Naive B cell (primary cell): Measurements from ENCODE around the gene IDI2. TPM values are rescaled to one million over a fixed set of nuclear protein-coding genes. Genes with fewer than 3 reads are reported as not detected.
"Not testable (repeated sequence)": the region's sequence is repeated elsewhere in the genome, so short reads cannot be mapped to it uniquely, and the experiment has no call there.

Experiments used
- ATAC-seq, 2 donors: fragments of 150-1000 bp; cut with Tn5 transposase; 2 replicates each; pipeline ENCODE4 v1.10.0; 2021; ENCODE audit warnings: low read depth in 2 of 2, mild to moderate bottlenecking in 2 of 2, moderate library complexity in 2 of 2
- DNase-seq: peaks from one replicate; pipeline ENCODE4 v3.0.0; 2022
- H3K27ac Mint-ChIP-seq, 6 donors: one replicate each; pipeline ENCODE4 v1.8.0; 2020 to 2022; ENCODE audit warnings: mild to moderate bottlenecking in 6 of 6, mixed read lengths in 6 of 6, moderate library complexity in 5 of 6, inconsistent platforms in 2 of 6
- H3K27me3 Mint-ChIP-seq, 3 donors: one replicate each; pipeline ENCODE4 v1.8.0; 2021 to 2022; ENCODE audit warnings: mixed read lengths in 3 of 3, mild to moderate bottlenecking in 1 of 3
- H3K36me3 Mint-ChIP-seq, 2 donors: one replicate each; pipeline ENCODE4 v1.8.0; 2020 to 2022; ENCODE audit warnings: mixed read lengths in 2 of 2, inconsistent platforms in 1 of 2, mild to moderate bottlenecking in 1 of 2
- H3K4me1 Mint-ChIP-seq, 3 donors: one replicate each; pipeline ENCODE4 v1.8.0; 2020 to 2022; ENCODE audit warnings: mixed read lengths in 3 of 3, inconsistent platforms in 1 of 3, mild to moderate bottlenecking in 1 of 3, moderate library complexity in 1 of 3
- H3K4me3 Mint-ChIP-seq, 8 donors: one replicate each; pipeline ENCODE4 v1.8.0; 2020 to 2022; ENCODE audit warnings: mild to moderate bottlenecking in 8 of 8, mixed read lengths in 8 of 8, moderate library complexity in 8 of 8, inconsistent platforms in 2 of 8
- H3K9me3 Mint-ChIP-seq, 7 donors: one replicate each; pipeline ENCODE4 v1.8.0; 2020 to 2022; ENCODE audit warnings: mixed read lengths in 7 of 7, mild to moderate bottlenecking in 5 of 7, inconsistent platforms in 2 of 7, moderate library complexity in 1 of 7
- polyA plus RNA-seq, 6 donors: library from polyadenylated mRNA; unstranded; fragments of 300-500 nt; fragmentation: Illumina TruSeq; gene quantifications; one replicate each; pipeline ENCODE4 v1.2.3, GENCODE V29; 2021; ENCODE audit warnings: low read depth in 6 of 6

Gene IDI2
- polyA plus RNA-seq, result not detected

DNA sequence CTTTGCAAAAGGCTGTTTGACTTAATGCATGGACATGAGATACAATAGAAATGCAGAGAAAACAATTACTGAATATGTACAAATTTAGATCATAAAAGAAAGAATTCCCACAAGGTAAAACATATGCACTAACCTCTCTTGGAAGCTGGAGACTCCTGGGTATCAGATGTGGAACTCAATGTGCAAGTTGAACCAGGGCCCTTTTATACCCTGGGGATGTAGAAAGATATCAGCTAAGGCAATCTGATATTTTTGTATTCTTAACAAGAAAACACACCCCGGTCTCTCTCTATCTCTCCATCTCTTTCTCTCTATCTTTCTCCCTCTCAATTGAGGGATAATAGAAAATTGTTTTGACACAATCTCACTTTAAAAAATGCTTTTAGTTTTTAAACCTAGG lies at the start of gene IDI2:
Gene IDI2 (minus strand): TSS at position 177 of the 400 bp plus-strand sequence. CDS start 1,136 bp downstream, outside the sequence.
- Mint-ChIP-seq H3K36me3 (no peaks in the 10 kb centered on the region), H3K9me3 (no peaks in the 10 kb centered on the region), H3K27ac (peak within 1 kb of the TSS in 1 of 6 donors; percentile 66), H3K4me3 (no peak within 1 kb of the TSS), H3K27me3 (no peaks in the 10 kb centered on the region), H3K4me1 (no peaks in the 10 kb centered on the region)
- DNase-seq (no peak), ATAC-seq (no peak)

DNA sequence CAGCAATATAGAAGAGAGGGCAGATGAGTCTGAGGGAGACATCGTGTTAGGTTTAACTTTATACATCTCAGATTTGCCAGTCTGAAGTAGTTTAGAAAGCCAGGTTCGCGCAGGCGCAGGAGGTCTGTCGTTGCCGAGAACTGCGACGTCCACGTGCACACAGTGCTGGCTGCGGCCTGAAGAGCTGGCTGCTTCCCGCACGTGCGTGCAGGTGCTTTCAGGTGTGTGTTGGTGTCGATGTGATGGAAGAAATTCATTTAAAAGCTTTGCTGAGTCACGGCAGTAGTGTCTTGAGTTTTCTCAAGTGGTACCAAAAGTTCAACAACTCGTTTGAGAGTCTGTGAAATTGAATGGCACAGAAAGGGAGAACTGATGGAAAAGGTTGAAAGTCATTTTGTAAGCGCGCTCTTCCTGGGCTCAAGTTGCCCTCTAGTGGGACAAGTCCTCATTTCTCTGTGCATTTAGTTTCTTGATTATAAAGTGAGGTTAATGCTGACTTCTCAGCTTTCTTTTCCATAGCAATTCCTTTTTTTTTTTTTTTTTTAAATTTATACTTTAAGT lies 49.2 kb upstream of the IDI2 start:
- H3K27ac Mint-ChIP-seq, result peak overlapping the region in 1 of 6 donors; percentile 76
- no peaks in the 10 kb centered on the region for H3K27me3 Mint-ChIP-seq
- peaks cover 8 to 10% (median 9%) of the 10 kb centered on the region in 3 donors for H3K4me1 Mint-ChIP-seq
- no peaks in the 10 kb centered on the region for H3K36me3 Mint-ChIP-seq
- no peak for ATAC-seq
- no peak for DNase-seq
- no peaks in the 10 kb centered on the region for H3K9me3 Mint-ChIP-seq
- H3K4me3 Mint-ChIP-seq, result peak overlapping the region in 1 of 8 donors; percentile 23

DNA sequence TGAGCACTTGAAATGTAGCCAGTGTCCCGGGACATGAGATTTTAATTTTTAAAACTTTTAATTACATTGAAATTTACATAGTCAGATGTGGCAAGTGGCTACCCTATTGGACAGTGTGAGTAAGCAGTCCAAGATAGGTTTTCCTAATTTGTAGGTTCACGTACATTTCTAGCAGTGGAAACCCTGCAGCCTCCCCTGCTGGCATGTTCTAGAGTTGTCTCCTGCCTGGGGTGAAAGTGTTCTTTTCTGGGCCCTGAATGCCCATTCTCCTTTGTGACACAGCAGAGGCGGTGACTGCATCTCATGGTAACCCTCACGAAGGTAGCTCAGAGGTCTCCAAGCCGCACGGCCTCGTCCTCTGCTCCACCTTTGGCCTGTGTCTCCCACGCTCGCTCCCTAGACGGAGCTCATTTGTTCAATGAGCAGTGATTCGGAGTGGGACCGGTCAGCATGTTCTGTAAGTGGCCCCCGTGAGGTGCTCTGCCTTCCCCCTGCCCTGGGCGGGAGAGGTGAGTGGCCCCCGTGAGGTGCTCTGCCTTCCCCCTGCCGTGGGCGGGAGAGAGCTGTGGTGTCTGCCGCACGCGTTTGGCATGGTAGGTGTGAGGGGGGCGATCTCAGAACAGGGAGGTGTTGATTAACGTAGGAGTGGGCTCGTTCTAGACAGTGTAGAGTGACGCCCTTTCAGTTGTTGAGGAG lies 48.5 kb upstream of the IDI2 start:
- Mint-ChIP-seq H3K4me3 (no peak overlapping the region), H3K27me3 (no peaks in the 10 kb centered on the region), H3K27ac (peak overlapping the region in 1 of 6 donors; percentile 76), H3K36me3 (no peaks in the 10 kb centered on the region), H3K9me3 (no peaks in the 10 kb centered on the region), H3K4me1 (peaks cover 13 to 15% (median 14%) of the 10 kb centered on the region in 3 donors)
- DNase-seq (no peak), ATAC-seq (no peak)

DNA sequence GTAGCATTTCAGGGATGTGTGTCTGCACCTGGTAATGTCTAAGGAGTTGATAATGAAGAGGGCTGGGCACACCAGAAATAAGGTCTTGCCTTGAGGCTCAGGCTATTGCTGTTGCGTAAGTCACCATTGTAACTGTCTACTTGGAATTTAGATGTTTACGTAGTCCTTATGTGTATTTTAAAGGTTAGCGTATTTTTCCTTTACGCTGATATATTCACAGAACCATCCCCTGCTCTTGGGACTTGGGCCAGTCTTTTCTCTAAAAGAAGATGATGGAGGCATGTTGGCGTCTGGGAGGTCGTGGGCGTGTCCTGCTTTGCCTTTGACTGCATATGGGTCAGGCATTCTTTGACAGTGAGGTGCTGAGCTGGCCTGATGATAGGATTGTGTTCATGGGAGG lies 45.3 kb upstream of the IDI2 start:
- no peak for ATAC-seq
- DNase-seq, result no peak
- H3K4me3 Mint-ChIP-seq, result no peak overlapping the region
- H3K9me3 Mint-ChIP-seq, result no peaks in the 10 kb centered on the region
- no peaks in the 10 kb centered on the region for H3K27me3 Mint-ChIP-seq
- H3K27ac Mint-ChIP-seq, result peak overlapping the region in 4 of 6 donors; percentile 2 to 75 (median 40)
- peaks cover 15 to 33% (median 23%) of the 10 kb centered on the region in 3 donors for H3K4me1 Mint-ChIP-seq
- no peaks in the 10 kb centered on the region for H3K36me3 Mint-ChIP-seq

DNA sequence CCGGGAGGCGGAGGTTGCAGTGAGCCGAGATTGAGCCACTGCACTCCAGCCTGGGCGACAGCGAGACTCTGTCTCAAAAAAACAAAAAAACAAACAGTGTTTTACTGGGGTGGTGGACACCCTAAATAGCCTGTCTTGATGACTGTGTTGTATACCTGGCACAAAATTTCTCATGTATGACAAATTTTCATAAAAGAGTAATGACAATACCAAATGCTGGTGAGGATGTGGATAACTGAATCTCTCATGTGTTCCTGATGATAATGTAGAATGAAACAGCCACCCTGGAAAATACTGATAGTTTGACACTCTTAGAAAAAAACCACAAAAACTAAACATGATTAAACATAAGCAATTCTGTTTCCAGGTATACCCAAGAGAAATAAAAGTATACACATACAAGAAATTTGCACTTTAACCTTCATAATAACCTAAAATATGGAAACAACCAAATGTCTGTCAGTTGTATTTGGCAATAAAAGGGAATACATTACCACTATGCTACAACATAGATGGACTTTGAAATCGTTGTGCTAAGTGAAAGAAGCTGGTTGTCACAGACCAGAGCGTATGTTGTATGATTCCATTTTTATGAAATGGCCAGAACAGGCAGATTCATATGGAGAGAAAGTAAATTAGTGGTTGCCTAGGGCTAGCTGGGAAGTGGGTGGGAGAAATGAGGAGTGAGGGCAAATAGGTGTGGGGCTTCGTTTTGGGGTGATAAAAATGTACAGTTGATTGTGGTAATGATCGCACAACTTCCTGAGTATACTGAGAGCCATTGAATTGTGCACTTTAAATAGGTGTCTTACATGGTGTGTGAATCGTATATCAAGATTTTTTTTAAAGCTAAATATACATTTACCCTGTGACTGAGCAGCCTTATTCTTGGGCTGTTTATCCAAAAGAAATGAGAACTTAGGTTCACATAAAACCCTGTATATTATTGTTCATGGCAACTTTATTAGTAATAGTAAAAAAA lies 43.0 kb upstream of the IDI2 start:
- H3K4me3 Mint-ChIP-seq, result no peak overlapping the region
- peaks cover 12 to 35% (median 34%) of the 10 kb centered on the region in 3 donors for H3K4me1 Mint-ChIP-seq

DNA sequence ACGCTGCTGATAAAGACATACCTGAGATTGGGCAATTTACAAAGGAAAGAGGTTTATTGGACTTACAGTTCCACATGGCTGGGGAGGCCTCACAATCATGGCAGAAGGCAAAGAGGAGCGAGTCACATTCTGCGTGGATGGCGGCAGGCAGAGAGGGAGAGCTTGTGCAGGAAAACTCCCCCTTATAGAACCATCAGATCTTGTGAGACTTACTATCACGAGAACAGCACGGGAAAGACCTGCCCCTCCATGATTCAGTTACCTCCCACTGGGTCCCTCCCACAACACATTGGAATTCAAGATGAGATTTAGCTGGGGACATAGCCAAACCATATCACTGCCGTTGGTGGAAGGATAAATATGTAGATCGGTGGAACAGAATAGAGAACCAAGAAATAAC lies 41.1 kb upstream of the IDI2 start:
- peaks cover 23 to 39% (median 35%) of the 10 kb centered on the region in 3 donors for H3K4me1 Mint-ChIP-seq
- H3K27me3 Mint-ChIP-seq, H3K4me3 Mint-ChIP-seq, H3K9me3 Mint-ChIP-seq, ATAC-seq, DNase-seq, H3K27ac Mint-ChIP-seq, H3K36me3 Mint-ChIP-seq: not testable (repeated sequence)

More for the DNA sequence above, 43.0 kb upstream of the IDI2 start:
- ATAC-seq, result no peak
- no peak for DNase-seq
- no peak overlapping the region for H3K27ac Mint-ChIP-seq
- H3K27me3 Mint-ChIP-seq, result no peaks in the 10 kb centered on the region
- H3K36me3 Mint-ChIP-seq, result no peaks in the 10 kb centered on the region
- H3K9me3 Mint-ChIP-seq, result no peaks in the 10 kb centered on the region

DNA sequence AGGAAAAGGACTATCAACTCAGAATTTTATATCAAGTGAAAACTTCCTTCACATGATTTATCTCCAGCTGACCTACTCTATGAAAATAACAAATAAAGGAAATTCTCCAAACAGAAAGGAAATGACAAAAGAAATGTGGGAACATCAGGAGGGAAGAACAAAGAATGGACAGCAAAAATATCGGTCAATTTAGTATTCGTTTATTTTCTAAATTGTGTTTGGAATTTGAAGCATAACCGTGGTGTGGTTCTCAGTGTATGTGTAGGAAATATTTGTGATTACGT lies 39.2 kb upstream of the IDI2 start:
- Mint-ChIP-seq H3K27me3 (no peaks in the 10 kb centered on the region), H3K4me3 (peak overlapping the region in 1 of 8 donors; percentile 29), H3K36me3 (no peaks in the 10 kb centered on the region)

DNA sequence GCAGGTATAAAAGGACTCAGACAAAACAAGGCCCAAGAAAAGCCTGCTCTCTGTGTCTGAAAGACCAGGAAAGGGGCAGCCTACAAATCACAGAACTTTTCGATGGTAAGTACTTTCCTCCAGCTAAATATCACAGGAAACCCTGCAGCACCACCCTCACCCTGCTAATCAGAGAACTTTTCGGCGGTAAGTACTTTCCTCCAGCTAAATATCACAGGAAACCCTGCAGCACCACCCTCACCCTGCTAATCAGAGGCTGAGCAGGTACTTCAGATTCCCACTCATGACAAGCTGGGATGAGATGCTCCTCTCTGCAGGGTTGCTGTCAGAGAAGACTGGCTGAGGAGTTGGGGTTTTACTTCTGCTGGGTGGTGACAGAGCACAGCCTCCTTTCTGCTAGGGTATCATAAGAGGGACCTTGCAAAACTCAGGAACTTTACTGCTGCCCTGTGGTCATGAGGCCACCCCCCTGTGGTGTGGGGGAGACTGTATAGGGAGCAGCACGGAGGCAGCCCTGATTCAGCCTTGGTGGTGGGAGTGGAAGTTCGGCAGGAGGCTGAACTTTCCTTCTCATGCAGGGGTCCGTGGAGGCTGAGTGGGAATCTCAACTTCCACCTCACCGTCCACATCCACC lies 37.7 kb upstream of the IDI2 start:
- no peaks in the 10 kb centered on the region for H3K9me3 Mint-ChIP-seq
- ATAC-seq (no peak), DNase-seq (no peak)
- no peak overlapping the region for H3K4me3 Mint-ChIP-seq
- H3K27ac Mint-ChIP-seq, result peak overlapping the region in 4 of 6 donors; percentile 12 to 55 (median 28)
- H3K4me1 Mint-ChIP-seq, result peaks cover 32 to 43% (median 43%) of the 10 kb centered on the region in 3 donors
- H3K36me3 Mint-ChIP-seq, result no peaks in the 10 kb centered on the region
- H3K27me3 Mint-ChIP-seq, result no peaks in the 10 kb centered on the region

More for the DNA sequence above, 39.2 kb upstream of the IDI2 start:
- DNase-seq, result no peak
- ATAC-seq, result no peak
- no peaks in the 10 kb centered on the region for H3K9me3 Mint-ChIP-seq
- peak overlapping the region in 3 of 6 donors; percentile 23 to 57 (median 30) for H3K27ac Mint-ChIP-seq
- H3K4me1 Mint-ChIP-seq, result peaks cover 36 to 47% (median 41%) of the 10 kb centered on the region in 3 donors

DNA sequence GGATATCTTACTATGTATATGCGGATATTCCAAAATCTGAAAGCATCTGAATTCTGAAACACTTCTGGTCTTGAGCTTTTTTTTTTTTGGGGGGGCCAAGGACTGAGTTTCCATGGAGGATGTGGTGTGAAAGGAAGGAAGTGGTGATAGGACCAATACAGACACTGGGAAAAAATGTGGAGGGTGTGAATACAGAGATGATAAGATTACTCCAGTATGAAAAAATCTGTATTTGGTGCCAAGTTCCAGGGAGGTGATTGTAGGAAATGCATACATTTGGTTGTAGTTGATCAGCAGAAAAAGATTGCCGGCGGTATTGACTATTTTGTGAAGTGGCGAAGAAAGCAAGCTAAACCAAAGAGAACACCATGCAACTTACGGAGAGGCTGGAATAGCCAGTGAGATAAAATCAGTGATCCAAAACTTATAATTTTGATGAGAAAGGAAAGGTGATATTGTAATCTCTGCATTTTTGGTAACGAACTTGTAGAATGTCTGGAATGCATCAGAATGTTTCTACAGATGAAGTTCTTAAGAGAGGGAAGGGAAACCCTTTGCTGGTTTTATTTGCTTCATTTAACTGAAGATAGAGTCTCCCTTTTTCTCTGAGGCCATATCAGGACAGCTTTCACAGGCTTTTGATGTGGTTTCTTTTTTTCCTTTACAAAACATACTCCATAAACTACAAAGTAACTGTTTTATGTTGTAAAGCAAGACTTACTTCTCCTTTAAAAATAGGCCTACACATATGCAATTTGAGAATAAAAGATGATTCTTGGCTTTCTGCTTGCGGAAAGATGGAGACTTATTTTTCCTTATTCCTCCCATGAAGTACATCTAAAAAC lies 36.5 kb upstream of the IDI2 start:
- Mint-ChIP-seq H3K27ac (peak overlapping the region in 1 of 6 donors; percentile 54), H3K27me3 (no peaks in the 10 kb centered on the region), H3K4me3 (no peak overlapping the region), H3K4me1 (peaks cover 35 to 55% (median 54%) of the 10 kb centered on the region in 3 donors), H3K36me3 (no peaks in the 10 kb centered on the region), H3K9me3 (no peaks in the 10 kb centered on the region)
- DNase-seq, result no peak
- no peak for ATAC-seq

DNA sequence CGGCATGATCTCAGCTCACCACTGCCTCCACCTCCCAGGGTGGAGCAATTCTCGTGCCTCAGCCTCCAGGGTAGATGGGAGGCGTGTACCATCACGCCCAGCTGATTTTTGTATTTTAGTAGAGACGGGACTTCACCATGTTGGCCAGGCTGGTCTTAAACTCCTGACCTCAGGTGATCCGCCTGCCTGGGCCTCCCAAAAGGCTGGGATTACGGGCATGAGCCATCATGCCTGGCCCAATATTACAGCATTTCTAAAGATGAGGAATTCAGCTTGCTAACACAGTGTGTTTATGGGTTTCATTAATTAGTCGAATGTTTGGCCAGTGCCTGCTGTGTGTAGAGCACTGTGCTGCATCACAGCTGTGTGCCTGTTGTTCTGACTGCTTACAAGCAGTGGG lies 34.2 kb upstream of the IDI2 start:
- no peaks in the 10 kb centered on the region for H3K36me3 Mint-ChIP-seq

DNA sequence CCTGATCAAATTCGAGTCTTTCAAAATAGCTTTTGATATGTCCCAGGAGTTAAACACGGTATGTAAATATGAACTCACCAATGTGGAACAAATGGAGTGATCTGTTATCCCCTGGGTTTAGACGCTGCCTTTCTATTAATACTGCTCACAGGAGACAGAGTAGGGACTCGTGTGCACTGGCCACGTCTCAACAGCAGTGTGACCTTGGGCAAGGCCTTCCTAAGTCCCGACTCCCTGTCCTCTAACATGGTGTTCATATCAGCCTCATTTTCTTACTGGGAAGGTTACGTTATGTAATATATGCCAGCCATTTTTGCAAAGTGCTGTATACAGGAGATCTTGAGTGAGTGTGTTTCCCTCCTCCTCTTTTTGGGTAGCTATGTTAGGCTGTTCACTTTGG lies 32.4 kb upstream of the IDI2 start:
- peak overlapping the region; percentile 41 to 97 (median 96) for H3K27ac Mint-ChIP-seq
- DNase-seq, result no peak
- no peaks in the 10 kb centered on the region for H3K36me3 Mint-ChIP-seq
- ATAC-seq, result no peak
- H3K9me3 Mint-ChIP-seq, result no peaks in the 10 kb centered on the region
- peaks cover 46 to 78% (median 70%) of the 10 kb centered on the region in 3 donors for H3K4me1 Mint-ChIP-seq
- H3K27me3 Mint-ChIP-seq, result no peaks in the 10 kb centered on the region
- H3K4me3 Mint-ChIP-seq, result peak overlapping the region; percentile 77 to 99 (median 96)

More for the DNA sequence above, 34.2 kb upstream of the IDI2 start:
- DNase-seq, result no peak
- H3K4me1 Mint-ChIP-seq, result peaks cover 37 to 65% (median 60%) of the 10 kb centered on the region in 3 donors
- no peaks in the 10 kb centered on the region for H3K27me3 Mint-ChIP-seq
- H3K4me3 Mint-ChIP-seq, result no peak overlapping the region
- H3K9me3 Mint-ChIP-seq, result no peaks in the 10 kb centered on the region
- no peak for ATAC-seq
- H3K27ac Mint-ChIP-seq, result peak overlapping the region in 4 of 6 donors; percentile 53 to 91 (median 62)

DNA sequence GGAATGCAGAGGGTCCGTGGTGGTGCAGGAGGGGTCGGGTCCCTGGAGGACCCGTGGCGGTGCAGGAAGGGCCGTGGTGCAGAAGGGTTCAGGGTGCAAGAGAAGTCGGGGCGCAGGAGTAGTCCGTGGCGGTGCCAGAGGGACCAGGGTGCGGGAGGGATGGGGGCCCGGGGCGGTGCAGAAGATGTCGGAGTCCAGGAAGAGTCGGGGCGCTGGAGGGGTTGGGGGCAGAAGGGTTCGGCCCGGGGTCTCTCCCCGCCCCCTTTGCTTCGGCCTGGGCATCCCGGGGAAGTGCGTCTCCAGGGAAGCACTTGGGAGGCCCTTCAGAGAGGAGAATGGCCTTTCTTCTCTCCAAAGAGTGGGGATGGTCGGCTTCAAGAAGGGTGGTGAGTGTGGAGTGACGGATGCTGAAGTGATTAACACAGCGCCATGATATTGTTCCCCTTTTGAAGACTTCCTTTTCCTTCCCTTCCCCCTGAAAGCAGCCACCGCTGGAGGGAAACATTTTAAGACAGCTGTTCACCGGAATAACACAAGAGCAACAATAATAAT lies 31.5 kb upstream of the IDI2 start:
- Mint-ChIP-seq H3K27ac (peak overlapping the region; percentile 92 to 97 (median 96)), H3K4me1 (peaks cover 50 to 79% (median 78%) of the 10 kb centered on the region in 3 donors), H3K4me3 (peak overlapping the region; percentile 91 to 99 (median 96)), H3K9me3 (no peaks in the 10 kb centered on the region), H3K27me3 (no peaks in the 10 kb centered on the region), H3K36me3 (no peaks in the 10 kb centered on the region)
- peak; percentile 19 to 28 for ATAC-seq
- peak; percentile 49 for DNase-seq
